Keratinocyte (primary cell): ENCODE data around the gene GLB1L2. TPM values are rescaled to one million over a fixed set of nuclear protein-coding genes. Genes with fewer than 3 reads are reported as not detected.

Experiments used
- DNase-seq: peaks from one replicate; pipeline ENCODE4 v3.0.0-alpha.2; 2011; ENCODE audit warnings: low read depth, missing footprints, low spot score
- FAIRE-seq: peaks from 2 replicates; lab custom pipeline; 2011; peaks lifted over from hg19 to GRCh38; lab: Jason Lieb, UNC
- H2AFZ ChIP-seq: 2 replicates; pipeline ENCODE4 v1.6.0; 2012; ENCODE audit warnings: low read length, control low read depth, inconsistent platforms; ENCODE audit not compliant: control insufficient read depth
- H3K27ac ChIP-seq: 2 replicates; pipeline ENCODE4 v1.5.1; 2011; ENCODE audit warnings: low read length; ENCODE audit not compliant: control insufficient read depth, insufficient read depth
- H3K27me3 ChIP-seq: 3 replicates; pipeline ENCODE4 v1.6.0; 2011; ENCODE audit warnings: low read length; ENCODE audit not compliant: control insufficient read depth, insufficient read depth; ENCODE audit errors: extremely low read depth
- H3K36me3 ChIP-seq, 2 experiments: 2 replicates in 1 of 2; 3 replicates in 1 of 2; pipeline ENCODE4 v1.5.1; 2011; ENCODE audit warnings: low read length in 2 of 2, mild to moderate bottlenecking in 1 of 2; ENCODE audit not compliant: control insufficient read depth in 2 of 2, insufficient read depth in 2 of 2; ENCODE audit errors: extremely low read depth in 1 of 2
- H3K4me1 ChIP-seq: 3 replicates; pipeline ENCODE4 v1.5.1; 2011; ENCODE audit warnings: low read length; ENCODE audit not compliant: control insufficient read depth, insufficient read depth; ENCODE audit errors: extremely low read depth
- H3K4me2 ChIP-seq: 3 replicates; pipeline ENCODE4 v1.6.0; 2011; ENCODE audit warnings: low read depth, low read length; ENCODE audit not compliant: control insufficient read depth, insufficient read depth; ENCODE audit errors: extremely low read depth
- H3K4me3 ChIP-seq, 3 experiments: fragments of 200-600 bp in 1 of 3; sonication (generic) in 1 of 3; 2 replicates in 2 of 3; 3 replicates in 1 of 3; pipeline ENCODE4 v1.5.1; 2011 to 2016; ENCODE audit warnings: low read length in 3 of 3, mild to moderate bottlenecking in 3 of 3, control low read depth in 2 of 3, inconsistent platforms in 1 of 3, low read depth in 1 of 3, mixed read lengths in 1 of 3, mixed run types in 1 of 3, moderate library complexity in 1 of 3; ENCODE audit not compliant: control insufficient read depth in 2 of 3, insufficient read depth in 2 of 3; ENCODE audit errors: extremely low read depth in 1 of 3
- H3K79me2 ChIP-seq: 2 replicates; pipeline ENCODE4 v1.6.0; 2012; ENCODE audit warnings: low read length; ENCODE audit not compliant: control insufficient read depth, insufficient read depth
- H3K9ac ChIP-seq: 3 replicates; pipeline ENCODE4 v1.6.0; 2011; ENCODE audit warnings: low read length; ENCODE audit not compliant: control insufficient read depth, insufficient read depth; ENCODE audit errors: extremely low read depth
- H3K9me1 ChIP-seq: 3 replicates; pipeline ENCODE4 v1.6.0; 2011; ENCODE audit warnings: low read length; ENCODE audit not compliant: control insufficient read depth, insufficient read depth; ENCODE audit errors: extremely low read depth
- H3K9me3 ChIP-seq: 2 replicates; pipeline ENCODE4 v1.5.1; 2012; ENCODE audit warnings: low read depth, low read length; ENCODE audit not compliant: control insufficient read depth
- H4K20me1 ChIP-seq: 3 replicates; pipeline ENCODE4 v1.6.0; 2011; ENCODE audit warnings: low read length; ENCODE audit not compliant: control insufficient read depth, insufficient read depth; ENCODE audit errors: extremely low read depth
- EZH2 ChIP-seq: IDR thresholded peaks from one replicate; pipeline ENCODE4 v1.6.1; 2012; ENCODE audit warnings: inconsistent platforms, mild to moderate bottlenecking, low read length, moderate library complexity
- dilution Hi-C: fragments of 300-500 bp; cut with MboI; formaldehyde crosslinking; loops from one replicate; pipeline ENCODE4 v1.7.0; 2020; ENCODE audit warnings: low sequenced_read_pairs; ENCODE audit not compliant: extremely low pct_ligation_motif_present
- polyA plus RNA-seq, 5 experiments: library from polyadenylated mRNA; depleted of rRNA in 3 of 5; stranded (reverse) in 3 of 5; stranded (forward) in 1 of 5; unstranded in 1 of 5; fragments of >200 nt; gene quantifications; 1 replicate in 1 of 5; 2 replicates in 3 of 5; 3 replicates in 1 of 5; pipeline versions ENCODE4 v1.2.1 to v1.2.3, GENCODE V29; 2011 to 2012; ENCODE audit warnings: missing spikeins in 2 of 5, low read depth in 1 of 5, low replicate concordance in 1 of 5
- TF ChIP-seq, protein P1 (sequence below), 3 experiments: IDR thresholded peaks in 1 of 3; conservative IDR thresholded peaks in 1 of 3; optimal IDR thresholded peaks in 1 of 3; 2 replicates in 2 of 3; 3 replicates in 1 of 3; pipeline versions ENCODE3 to v1.5.1; 2011; ENCODE audit warnings: low read length in 3 of 3, mild to moderate bottlenecking in 3 of 3, moderate library complexity in 2 of 3, control low read depth in 1 of 3, inconsistent platforms in 1 of 3; ENCODE audit not compliant: insufficient read depth in 2 of 3; ENCODE audit errors: extremely low read depth in 1 of 3

Gene GLB1L2
- polyA plus RNA-seq, 1 donor (not counting 4 experiments of a cell fraction or from before 2014, with no cell fraction given), result 4.3 TPM

DNA sequence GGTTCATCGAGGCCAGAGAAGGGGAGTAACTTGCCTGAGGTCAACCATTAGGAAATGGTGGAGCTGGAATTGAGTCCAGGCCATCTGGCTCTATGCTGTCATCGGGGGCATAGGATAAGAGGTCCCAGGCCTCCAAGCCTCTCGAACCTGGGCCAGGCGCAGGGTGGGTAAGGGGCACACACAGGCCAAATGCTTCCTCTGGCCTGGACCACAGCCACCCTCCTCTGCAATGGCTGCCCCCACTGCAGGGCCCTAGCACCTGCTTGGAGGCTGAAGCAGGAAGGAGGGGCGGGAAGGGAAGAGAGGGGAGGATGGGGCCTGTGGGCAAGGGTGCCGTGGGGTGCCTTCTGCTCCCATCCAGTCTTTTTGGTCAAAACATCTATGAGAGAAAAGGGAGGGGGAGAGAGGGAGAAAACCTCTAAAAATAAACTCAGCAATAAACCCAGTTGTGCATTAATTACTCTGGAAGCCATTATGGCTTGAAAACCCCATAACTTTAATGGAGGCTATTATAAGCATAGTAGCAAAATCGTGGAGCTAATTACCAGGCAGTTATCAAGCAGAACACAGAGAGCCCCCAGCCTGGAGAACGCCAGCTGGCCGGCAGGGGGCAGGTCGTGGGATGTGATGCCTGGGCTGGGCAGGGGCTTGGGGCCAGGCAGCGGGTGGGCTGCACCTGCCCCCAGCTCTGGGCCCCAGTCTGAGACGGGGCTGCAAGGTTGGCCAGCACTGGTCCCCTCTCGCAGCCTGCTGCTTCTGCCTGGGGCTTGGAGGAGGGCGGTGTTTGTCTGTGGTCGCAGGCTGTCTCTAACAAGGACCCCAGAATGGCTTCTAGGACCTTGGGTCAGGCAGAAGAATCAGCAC, 59.1 kb downstream of the GLB1L2 start:
- H3K9me3 ChIP-seq, result no peaks in the 10 kb centered on the region
- dilution Hi-C loops, result no loop called here
- H3K36me3 ChIP-seq, result no peaks in the 10 kb centered on the region
- H4K20me1 ChIP-seq, result no peaks in the 10 kb centered on the region
- no peak overlapping the region for H3K27ac ChIP-seq
- H3K27me3 ChIP-seq, result peaks cover 4% of the 10 kb centered on the region
- no peaks in the 10 kb centered on the region for H3K79me2 ChIP-seq
- FAIRE-seq (no peak), DNase-seq (no peak)
- no peak overlapping the region for H3K4me2 ChIP-seq
- no peak overlapping the region for H2AFZ ChIP-seq
- H3K4me3 ChIP-seq, result no peak overlapping the region
- H3K4me1 ChIP-seq, result no peaks in the 10 kb centered on the region
- no peak for TF ChIP-seq EZH2
- TF ChIP-seq, protein P1, sequence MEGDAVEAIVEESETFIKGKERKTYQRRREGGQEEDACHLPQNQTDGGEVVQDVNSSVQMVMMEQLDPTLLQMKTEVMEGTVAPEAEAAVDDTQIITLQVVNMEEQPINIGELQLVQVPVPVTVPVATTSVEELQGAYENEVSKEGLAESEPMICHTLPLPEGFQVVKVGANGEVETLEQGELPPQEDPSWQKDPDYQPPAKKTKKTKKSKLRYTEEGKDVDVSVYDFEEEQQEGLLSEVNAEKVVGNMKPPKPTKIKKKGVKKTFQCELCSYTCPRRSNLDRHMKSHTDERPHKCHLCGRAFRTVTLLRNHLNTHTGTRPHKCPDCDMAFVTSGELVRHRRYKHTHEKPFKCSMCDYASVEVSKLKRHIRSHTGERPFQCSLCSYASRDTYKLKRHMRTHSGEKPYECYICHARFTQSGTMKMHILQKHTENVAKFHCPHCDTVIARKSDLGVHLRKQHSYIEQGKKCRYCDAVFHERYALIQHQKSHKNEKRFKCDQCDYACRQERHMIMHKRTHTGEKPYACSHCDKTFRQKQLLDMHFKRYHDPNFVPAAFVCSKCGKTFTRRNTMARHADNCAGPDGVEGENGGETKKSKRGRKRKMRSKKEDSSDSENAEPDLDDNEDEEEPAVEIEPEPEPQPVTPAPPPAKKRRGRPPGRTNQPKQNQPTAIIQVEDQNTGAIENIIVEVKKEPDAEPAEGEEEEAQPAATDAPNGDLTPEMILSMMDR (optimal IDR thresholded peaks at IDR 0.05 in 1 of 3, IDR thresholded peaks at IDR 0.05 in 1 of 3, conservative IDR thresholded peaks at IDR 0.05 in 1 of 3; ENCODE audit: extremely low read depth in 1 of 3, insufficient read depth in 2 of 3, low read length in 3 of 3), result no peak
- no peak overlapping the region for H3K9ac ChIP-seq
- H3K9me1 ChIP-seq, result no peaks in the 10 kb centered on the region

DNA sequence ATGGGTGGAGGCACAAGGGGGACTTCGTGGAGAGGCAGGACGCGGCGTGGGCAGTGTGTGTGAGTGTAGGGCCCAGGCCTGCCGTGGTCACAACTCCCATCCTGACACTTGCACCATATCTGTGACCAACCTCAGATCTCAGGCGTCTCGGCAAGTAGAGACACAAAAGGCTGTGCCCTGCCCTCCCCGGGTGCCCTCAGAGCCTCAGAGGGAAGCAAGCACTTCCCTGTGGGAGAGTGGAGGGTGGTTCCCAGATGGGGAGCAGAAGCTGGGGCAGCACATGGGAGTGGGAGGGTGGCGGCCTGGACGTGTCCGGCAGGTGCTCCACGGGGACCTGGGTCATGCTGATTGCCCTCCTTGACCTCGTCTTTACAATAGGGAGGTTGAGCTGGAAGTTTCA, 59.9 kb downstream of the GLB1L2 start:
- Histone ChIP-seq H2AFZ (no peak overlapping the region), H3K27me3 (no peaks in the 10 kb centered on the region), H3K9me3 (no peaks in the 10 kb centered on the region), H3K4me1 (no peaks in the 10 kb centered on the region), H3K9me1 (no peaks in the 10 kb centered on the region), H3K27ac (no peak overlapping the region), H3K9ac (no peak overlapping the region), H3K4me3 (no peak overlapping the region), H3K36me3 (no peaks in the 10 kb centered on the region), H3K4me2 (no peak overlapping the region), H3K79me2 (no peaks in the 10 kb centered on the region), H4K20me1 (no peaks in the 10 kb centered on the region)
- FAIRE-seq (no peak), DNase-seq (no peak)
- TF ChIP-seq, protein P1 (optimal IDR thresholded peaks at IDR 0.05 in 1 of 3, IDR thresholded peaks at IDR 0.05 in 1 of 3, conservative IDR thresholded peaks at IDR 0.05 in 1 of 3; ENCODE audit: extremely low read depth in 1 of 3, insufficient read depth in 2 of 3, low read length in 3 of 3), result no peak
- no peak for TF ChIP-seq EZH2
- dilution Hi-C loops, result no loop called here
